ENCODE results near the gene CFAP46.

DNA sequence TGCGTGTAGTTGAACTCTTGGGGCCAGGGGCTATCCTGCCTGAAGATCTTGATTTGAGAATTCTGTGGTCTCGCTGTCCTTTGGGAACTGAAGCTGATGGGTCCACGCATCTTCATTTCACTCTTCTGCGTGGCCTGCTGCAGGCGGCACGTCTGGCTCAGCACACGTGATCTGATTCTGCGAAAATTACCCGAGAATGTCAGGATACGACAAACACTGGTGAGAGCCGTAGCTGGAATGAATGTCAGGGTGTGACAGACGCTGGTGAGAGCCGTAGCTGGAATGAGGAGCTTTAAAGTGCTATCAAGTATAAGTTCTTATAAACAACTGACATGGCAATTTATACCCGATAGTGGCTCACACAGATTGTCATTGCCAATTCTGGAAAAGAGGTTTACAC, 44.6 kb upstream of the CFAP46 start:
- TF ChIP-seq CTCF (IDR thresholded peaks at IDR 0.05): no peak
- no peak for TF ChIP-seq EZH2 (IDR thresholded peaks at IDR 0.05)
- TF ChIP-seq EZH2phosphoT487 (IDR thresholded peaks at IDR 0.05): no peak
